Muscle layer of duodenum (tissue), 2 donors: Measurements from ENCODE around the gene SDK1.

Source experiments
- H3K27ac ChIP-seq: one replicate; pipeline ENCODE4 v1.7.0; 2013; ENCODE audit warnings: mild to moderate bottlenecking, low read length
- H3K27me3 ChIP-seq: one replicate; pipeline ENCODE4 v1.7.0; 2013; ENCODE audit warnings: low read depth, mild to moderate bottlenecking, control low read depth, low read length
- H3K36me3 ChIP-seq, 2 donors: one replicate each; pipeline ENCODE4 v1.7.0; 2013; ENCODE audit warnings: low read length in 2 of 2, control low read depth in 1 of 2, mild to moderate bottlenecking in 1 of 2; ENCODE audit not compliant: insufficient read depth in 2 of 2, control insufficient read depth in 1 of 2
- H3K4me1 ChIP-seq, 2 donors: one replicate each; pipeline ENCODE4 v1.7.0; 2013; ENCODE audit warnings: low read length in 2 of 2, mild to moderate bottlenecking in 2 of 2, control low read depth in 1 of 2, moderate library complexity in 1 of 2; ENCODE audit not compliant: insufficient read depth in 2 of 2, control insufficient read depth in 1 of 2
- H3K4me3 ChIP-seq, 2 donors: one replicate each; pipeline ENCODE4 v1.7.0; 2013; ENCODE audit warnings: low read length in 2 of 2, low read depth in 1 of 2, mild to moderate bottlenecking in 1 of 2
- H3K9me3 ChIP-seq, 2 donors: one replicate each; pipeline ENCODE4 v1.7.0; 2013; ENCODE audit warnings: low read length in 2 of 2, control low read depth in 1 of 2, mild to moderate bottlenecking in 1 of 2; ENCODE audit not compliant: control insufficient read depth in 1 of 2
- donor health status: healthy.

SDK1 gene

DNA sequence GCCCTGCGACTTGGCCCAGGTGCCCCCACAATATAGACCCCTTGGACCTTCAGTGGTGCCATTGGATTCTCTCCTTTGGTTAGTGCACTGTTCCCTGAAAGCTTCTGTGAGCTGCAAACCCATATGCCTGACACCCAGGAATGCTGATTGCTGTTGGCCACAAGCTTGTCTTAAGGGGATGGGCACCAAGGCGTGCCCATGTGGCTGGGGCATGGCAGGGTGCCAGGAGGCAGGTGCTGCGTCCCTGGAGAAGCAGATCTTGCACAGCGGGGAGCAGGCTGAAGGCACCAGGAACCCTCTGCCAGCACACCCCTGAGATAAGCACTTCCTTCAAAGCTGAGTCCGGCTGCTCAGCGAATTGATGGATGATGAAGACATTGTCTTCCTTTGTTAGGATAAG lies 411.8 kb downstream of the SDK1 start:
- Histone ChIP-seq H3K27ac (no peak overlapping the region), H3K27me3 (no peaks in the 10 kb centered on the region), H3K4me3 (no peak overlapping the region), H3K9me3 (peaks cover 0 to 4% of the 10 kb centered on the region in 2 donors), H3K4me1 (no peaks in the 10 kb centered on the region), H3K36me3 (no peaks in the 10 kb centered on the region)

DNA sequence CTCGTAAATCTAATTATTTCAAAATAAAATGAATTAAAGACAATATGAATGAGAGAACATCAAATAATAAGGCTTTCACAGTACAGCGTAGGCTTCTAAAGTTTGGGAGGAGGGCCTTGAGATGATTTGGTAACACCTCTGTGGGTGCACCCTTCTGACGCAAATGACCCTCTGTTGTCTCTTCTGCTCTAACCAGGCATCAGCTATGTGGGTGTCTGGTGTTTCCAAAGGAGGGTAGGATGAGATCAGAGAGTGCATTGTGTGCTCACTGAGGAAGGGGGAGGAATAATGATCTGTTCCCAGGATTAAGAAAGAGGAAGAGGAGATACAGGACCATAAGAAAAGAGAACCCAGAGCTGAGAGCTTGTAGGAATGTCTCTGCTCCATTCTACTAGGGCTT lies 420.4 kb downstream of the SDK1 start:
- Histone ChIP-seq H3K4me3 (no peak overlapping the region), H3K27me3 (no peaks in the 10 kb centered on the region), H3K4me1 (no peaks in the 10 kb centered on the region), H3K9me3 (no peaks in the 10 kb centered on the region), H3K27ac (no peak overlapping the region), H3K36me3 (no peaks in the 10 kb centered on the region)

DNA sequence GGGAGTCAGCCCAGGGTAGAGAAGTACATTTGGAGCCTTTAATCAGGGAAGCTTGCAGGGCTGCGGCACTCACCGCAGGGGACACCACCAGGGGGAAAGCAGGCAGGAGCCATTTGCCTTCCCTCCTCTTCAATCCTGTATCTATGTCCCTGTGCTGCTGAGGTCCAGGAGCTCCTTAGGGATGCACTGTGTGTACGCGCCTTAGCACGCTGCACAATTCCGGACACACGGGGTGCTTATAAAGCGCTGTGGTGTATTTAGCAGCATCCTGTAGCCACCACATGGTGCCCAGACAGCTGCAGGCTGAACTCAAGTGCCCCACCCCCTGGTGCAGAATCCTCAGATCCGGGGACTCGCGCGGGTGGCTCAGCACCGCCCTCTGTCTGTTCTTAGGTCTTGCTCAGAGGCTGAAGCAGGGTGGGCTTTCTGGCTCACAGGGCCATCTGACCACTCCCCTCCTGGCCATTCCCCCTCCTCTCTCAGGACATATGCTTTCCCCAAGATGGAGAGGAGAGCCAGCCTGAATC lies 421.4 kb downstream of the SDK1 start:
- Histone ChIP-seq H3K36me3 (no peaks in the 10 kb centered on the region), H3K4me1 (no peaks in the 10 kb centered on the region), H3K9me3 (no peaks in the 10 kb centered on the region), H3K27me3 (no peaks in the 10 kb centered on the region), H3K27ac (no peak overlapping the region), H3K4me3 (no peak overlapping the region)

DNA sequence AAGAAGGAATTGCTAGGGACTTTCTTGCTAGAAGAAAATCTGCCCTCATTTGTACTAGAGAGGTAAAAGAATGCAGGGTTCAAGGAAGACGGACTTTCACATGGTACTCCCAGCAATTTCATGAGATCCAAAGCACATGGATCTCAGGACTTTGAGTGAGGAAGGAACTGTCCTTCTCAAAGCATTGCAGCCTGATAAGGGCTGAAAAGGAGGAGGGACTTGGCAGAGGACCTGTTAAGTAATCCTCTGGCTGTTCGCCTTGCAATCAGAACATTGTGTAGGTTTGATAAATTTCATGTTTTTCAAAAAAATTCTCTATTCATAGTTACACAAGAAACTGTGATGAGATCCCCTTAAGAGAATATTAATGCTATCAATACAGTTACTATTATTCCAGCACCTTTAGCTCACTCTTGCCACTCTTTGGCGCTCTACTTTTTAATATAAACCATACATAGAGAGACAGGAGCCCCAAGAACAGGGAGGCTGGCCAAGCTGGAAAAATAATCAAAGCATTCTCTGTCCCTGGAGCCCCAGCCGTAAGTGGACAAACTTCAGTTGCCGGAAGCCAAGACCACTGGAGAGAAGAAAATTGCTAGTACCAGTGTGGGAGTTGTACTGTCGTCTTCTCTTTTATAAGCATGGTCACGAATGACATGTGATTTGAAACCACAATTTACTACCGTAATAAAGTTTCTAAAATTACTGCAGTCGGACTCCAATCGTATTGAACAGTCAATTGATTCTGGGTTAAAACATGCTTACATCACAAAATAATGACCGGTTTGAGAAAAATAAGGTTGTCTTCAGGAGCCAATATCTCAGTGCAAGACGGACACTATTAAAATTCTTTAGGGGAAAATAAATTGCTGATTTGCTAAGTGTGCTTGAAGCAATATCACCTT lies 424.4 kb downstream of the SDK1 start:
- H3K4me1 ChIP-seq: no peaks in the 10 kb centered on the region
- no peaks in the 10 kb centered on the region for H3K9me3 ChIP-seq
- H3K27ac ChIP-seq: no peak overlapping the region
- H3K4me3 ChIP-seq: no peak overlapping the region
- no peaks in the 10 kb centered on the region for H3K27me3 ChIP-seq
- no peaks in the 10 kb centered on the region for H3K36me3 ChIP-seq

DNA sequence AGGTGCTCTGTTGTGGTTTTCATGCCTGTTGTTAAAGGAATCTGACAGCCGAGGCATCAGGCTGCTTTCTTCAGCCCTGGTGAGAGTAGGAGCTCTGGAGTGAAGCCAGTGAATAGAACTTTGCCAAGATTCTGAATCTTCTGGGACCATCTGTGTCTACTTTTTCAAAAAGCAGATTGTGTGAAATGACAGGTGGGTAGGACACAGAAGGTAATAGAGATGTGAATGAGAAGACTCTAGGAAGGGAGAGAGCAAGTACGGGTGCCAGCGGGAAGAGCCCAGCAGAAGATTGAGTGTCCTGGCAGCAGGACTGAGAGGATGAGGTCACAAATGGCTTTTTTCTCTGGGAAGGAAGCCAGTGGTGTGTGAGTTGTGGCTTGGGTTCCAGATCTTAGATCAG lies 429.2 kb downstream of the SDK1 start:
- Histone ChIP-seq H3K27me3 (no peaks in the 10 kb centered on the region), H3K4me3 (no peak overlapping the region), H3K4me1 (no peaks in the 10 kb centered on the region), H3K36me3 (no peaks in the 10 kb centered on the region), H3K9me3 (peaks cover 0 to 5% of the 10 kb centered on the region in 2 donors), H3K27ac (no peak overlapping the region)

DNA sequence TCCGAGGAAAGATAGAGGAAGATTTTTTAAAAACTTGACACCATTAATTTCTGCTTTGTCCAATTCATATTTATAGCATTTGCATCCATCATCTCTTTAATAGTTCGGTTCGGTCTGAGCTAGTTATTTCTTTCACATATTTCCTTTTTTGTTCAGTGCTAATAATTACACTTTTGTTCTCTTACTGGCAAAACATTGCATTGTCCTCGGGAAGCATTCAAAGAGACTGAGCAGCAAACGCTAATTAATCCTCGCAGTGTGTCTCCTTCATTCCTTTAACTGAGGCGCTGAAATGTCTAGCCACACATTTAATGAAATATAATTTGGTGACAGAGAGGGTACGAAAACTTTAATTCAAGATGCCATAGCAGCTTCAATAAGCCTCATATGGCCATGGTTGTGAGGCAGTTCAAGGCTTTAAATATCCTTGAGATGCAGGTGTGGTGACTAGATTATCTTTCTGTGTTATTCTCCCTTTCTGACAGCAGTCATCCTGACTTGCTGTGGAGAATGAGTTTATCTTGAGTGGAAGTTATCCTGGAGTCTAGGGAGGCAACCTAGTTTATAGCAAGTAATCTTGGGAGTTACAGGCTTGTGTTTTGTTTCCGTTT lies 431.4 kb downstream of the SDK1 start:
- no peak overlapping the region for H3K27ac ChIP-seq
- H3K36me3 ChIP-seq: no peaks in the 10 kb centered on the region
- H3K9me3 ChIP-seq: peaks cover 0 to 5% of the 10 kb centered on the region in 2 donors
- H3K4me1 ChIP-seq: no peaks in the 10 kb centered on the region
- H3K4me3 ChIP-seq: no peak overlapping the region
- H3K27me3 ChIP-seq: no peaks in the 10 kb centered on the region

DNA sequence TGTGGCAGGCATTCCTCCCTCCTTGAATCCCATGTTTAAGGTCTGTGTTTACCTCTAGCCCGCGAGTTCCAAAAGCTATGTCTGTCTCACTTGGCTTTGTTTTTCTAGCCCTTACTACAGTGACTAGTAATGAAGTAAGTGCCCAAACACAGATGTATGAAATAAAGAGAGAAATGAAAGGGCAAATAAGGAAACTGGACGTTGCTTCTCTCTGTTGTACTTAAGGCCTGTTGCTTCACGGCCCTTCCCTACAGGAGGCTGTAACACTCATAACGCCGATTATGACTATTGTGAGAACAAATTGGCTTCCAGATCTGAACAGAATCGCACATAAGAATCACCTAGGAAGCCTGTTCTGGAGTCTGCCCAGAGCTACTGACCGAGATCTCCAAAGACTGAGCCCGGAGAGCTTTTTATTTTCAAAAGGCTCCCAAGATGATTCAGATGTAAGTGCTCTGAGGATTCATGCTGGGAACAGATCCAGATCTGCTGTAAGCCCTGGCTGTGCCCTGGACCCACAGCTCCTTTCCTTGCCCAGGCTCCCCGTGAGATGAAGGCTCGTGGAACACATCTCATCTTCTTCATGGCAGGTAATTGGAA lies 432.6 kb downstream of the SDK1 start:
- Histone ChIP-seq H3K4me3 (no peak overlapping the region), H3K36me3 (no peaks in the 10 kb centered on the region), H3K9me3 (peaks cover 0 to 5% of the 10 kb centered on the region in 2 donors), H3K27me3 (no peaks in the 10 kb centered on the region), H3K4me1 (no peaks in the 10 kb centered on the region), H3K27ac (no peak overlapping the region)

DNA sequence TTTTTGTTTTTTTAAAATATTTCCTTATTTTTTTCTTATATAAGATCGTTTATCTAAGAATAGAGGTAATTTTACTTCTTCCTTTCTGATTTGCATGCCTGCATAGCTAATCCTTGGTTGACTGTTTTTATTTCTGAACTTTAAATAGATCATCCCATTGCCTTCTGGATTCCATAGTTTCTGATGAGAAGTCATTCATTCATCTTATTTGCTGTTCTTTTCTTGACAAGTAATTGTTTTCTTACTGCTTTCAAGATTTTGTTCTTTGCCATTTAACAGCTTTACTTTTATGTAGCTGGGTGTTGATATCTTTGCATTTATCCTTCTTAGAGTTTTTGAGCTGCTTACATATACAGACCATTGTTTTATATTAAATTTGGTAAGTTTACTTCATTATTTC lies 437.9 kb downstream of the SDK1 start:
- H3K4me3 ChIP-seq: no peak overlapping the region
- H3K27me3 ChIP-seq: no peaks in the 10 kb centered on the region
- H3K27ac ChIP-seq: no peak overlapping the region
- H3K36me3 ChIP-seq: no peaks in the 10 kb centered on the region
- H3K9me3 ChIP-seq: peaks cover 3 to 5% of the 10 kb centered on the region in 2 donors
- H3K4me1 ChIP-seq: no peaks in the 10 kb centered on the region

DNA sequence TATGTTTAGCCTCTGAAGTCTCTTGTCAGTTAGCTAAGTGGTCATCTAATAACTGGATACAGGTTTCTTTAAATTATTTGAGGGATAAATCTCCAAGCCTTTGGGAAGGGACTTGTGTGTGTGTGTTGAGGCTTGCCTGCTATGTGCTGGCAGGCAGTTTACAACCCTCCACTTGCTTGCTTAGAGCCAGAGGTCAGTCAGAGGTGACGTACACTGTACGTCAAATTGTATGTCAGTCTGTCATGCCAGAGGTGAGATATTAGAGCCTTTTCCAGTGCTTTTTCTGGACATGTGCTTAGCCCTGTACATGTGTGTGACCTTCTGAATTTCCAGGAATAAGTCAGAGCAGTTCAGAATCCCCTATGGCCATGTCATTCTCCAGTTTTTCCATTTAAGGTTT lies 438.9 kb downstream of the SDK1 start:
- Histone ChIP-seq H3K4me3 (no peak overlapping the region), H3K36me3 (no peaks in the 10 kb centered on the region), H3K27me3 (no peaks in the 10 kb centered on the region), H3K9me3 (peaks cover 3 to 5% of the 10 kb centered on the region in 2 donors), H3K4me1 (no peaks in the 10 kb centered on the region), H3K27ac (no peak overlapping the region)

DNA sequence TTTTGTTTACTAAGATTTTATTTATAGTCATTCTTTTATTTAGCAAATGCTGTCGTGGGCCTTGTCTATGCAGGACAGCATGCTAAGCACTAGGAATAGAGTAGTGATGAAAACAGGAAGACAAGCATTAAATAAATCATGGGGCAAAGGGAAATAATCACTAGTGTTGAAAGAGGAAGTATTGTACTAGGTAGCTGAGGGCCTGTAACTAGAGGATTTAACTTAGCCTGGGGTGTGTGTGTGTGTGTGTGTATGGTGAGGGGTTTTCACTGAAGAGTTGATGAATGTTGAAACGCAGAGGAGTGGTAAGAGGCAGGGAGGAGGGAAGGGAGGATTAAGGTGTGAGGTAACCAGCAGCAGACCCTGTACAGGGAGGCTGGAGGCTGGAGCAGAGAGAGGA lies 446.4 kb downstream of the SDK1 start:
- Histone ChIP-seq H3K27me3 (no peaks in the 10 kb centered on the region), H3K4me1 (no peaks in the 10 kb centered on the region), H3K36me3 (no peaks in the 10 kb centered on the region), H3K27ac (no peak overlapping the region), H3K4me3 (no peak overlapping the region), H3K9me3 (no peaks in the 10 kb centered on the region)

DNA sequence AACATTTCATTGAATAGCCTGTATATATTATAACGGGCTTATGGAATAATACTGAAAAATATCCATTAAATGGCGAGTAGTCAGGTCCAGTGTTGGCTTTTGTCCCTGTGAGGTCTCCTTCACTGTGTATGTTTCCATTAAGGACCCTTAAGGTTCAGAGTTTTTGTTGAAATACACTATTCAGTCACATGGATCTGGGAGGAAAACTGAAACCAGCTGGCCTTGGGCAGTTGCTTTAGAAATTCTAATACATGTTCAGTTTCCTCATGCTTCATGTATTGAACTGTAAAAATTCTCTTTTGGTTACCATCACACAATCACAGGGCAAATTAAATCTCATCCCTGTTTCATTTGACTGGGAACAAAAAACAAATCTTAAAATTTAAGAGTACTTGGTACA lies 447.3 kb downstream of the SDK1 start:
- Histone ChIP-seq H3K27me3 (no peaks in the 10 kb centered on the region), H3K4me1 (no peaks in the 10 kb centered on the region), H3K36me3 (no peaks in the 10 kb centered on the region)

More for the DNA sequence above, 447.3 kb downstream of the SDK1 start:
- no peak overlapping the region for H3K27ac ChIP-seq
- H3K4me3 ChIP-seq: no peak overlapping the region
- no peaks in the 10 kb centered on the region for H3K9me3 ChIP-seq
